Measurements from ENCODE around the gene PLA2G2A.

PLA2G2A gene, protein sequence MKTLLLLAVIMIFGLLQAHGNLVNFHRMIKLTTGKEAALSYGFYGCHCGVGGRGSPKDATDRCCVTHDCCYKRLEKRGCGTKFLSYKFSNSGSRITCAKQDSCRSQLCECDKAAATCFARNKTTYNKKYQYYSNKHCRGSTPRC

DNA sequence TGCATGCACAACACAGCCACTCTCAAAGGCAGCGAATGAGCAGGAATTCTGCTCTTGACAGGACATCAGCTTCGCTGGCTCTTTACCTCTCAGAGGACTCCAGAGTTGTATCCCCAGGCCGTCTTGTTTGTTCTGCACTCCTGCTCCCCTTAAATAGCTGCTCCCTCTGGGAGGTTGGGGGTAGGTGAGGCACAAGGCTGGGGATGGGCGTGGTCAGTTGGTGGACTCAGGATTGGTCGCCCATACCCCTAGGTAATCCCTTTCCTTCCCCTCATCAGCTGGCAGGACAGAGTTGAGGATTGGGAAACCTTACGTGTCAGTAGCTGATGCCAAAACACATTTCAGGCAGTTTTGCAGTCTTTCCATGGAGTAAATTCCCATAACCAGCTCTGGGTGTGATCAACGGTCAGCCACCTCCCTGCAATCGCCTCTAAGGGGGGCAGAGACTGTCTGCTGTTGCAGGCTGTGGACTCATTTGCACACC is at the start of gene PLA2G2A:
Gene PLA2G2A, minus strand, starts transcription at position 125 of the 484 bp plus-strand sequence. CDS start 845 bp downstream, outside the sequence.
- Histone ChIP-seq H3K9me3 (replicated peaks; ENCODE audit: insufficient read depth, low read length) (no peaks in the 10 kb centered on the region), H3K79me2 (ENCODE audit: low read length) (no peaks in the 10 kb centered on the region), H3K27me3 (replicated peaks; ENCODE audit: insufficient read depth, low read length) (peaks cover 69% of the 10 kb centered on the region), H3F3A (ENCODE audit: insufficient read depth, low read length) (no peaks in the 10 kb centered on the region), H2AFZ (ENCODE audit: low read length) (no peak within 1 kb of the TSS), H3K4me3 (ENCODE audit: low read length) (no peak within 1 kb of the TSS), H3K4me1 (ENCODE audit: low read length) (no peaks in the 10 kb centered on the region), H4K20me1 (ENCODE audit: insufficient read depth, low read length) (no peaks in the 10 kb centered on the region), H3K36me3 (replicated peaks; ENCODE audit: insufficient read depth, low read length) (no peaks in the 10 kb centered on the region), H3K9ac (ENCODE audit: low read length) (no peak within 1 kb of the TSS), H3K4me2 (ENCODE audit: low read depth, low read length) (no peak within 1 kb of the TSS), H3K27ac (ENCODE audit: low read length) (no peak within 1 kb of the TSS), H3K9me2 (replicated peaks; ENCODE audit: insufficient read depth, low read length) (no peaks in the 10 kb centered on the region)
- TF ChIP-seq EZH2 (optimal IDR thresholded peaks at IDR 0.05; ENCODE audit: low read depth, low read length) (no peak), EZH2phosphoT487 (IDR thresholded peaks at IDR 0.05; ENCODE audit: low read length) (no peak)
- TF ChIP-seq, protein P1, sequence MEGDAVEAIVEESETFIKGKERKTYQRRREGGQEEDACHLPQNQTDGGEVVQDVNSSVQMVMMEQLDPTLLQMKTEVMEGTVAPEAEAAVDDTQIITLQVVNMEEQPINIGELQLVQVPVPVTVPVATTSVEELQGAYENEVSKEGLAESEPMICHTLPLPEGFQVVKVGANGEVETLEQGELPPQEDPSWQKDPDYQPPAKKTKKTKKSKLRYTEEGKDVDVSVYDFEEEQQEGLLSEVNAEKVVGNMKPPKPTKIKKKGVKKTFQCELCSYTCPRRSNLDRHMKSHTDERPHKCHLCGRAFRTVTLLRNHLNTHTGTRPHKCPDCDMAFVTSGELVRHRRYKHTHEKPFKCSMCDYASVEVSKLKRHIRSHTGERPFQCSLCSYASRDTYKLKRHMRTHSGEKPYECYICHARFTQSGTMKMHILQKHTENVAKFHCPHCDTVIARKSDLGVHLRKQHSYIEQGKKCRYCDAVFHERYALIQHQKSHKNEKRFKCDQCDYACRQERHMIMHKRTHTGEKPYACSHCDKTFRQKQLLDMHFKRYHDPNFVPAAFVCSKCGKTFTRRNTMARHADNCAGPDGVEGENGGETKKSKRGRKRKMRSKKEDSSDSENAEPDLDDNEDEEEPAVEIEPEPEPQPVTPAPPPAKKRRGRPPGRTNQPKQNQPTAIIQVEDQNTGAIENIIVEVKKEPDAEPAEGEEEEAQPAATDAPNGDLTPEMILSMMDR (IDR thresholded peaks at IDR 0.05; ENCODE audit: low read length): no peak
- no peak for DNase-seq

DNA sequence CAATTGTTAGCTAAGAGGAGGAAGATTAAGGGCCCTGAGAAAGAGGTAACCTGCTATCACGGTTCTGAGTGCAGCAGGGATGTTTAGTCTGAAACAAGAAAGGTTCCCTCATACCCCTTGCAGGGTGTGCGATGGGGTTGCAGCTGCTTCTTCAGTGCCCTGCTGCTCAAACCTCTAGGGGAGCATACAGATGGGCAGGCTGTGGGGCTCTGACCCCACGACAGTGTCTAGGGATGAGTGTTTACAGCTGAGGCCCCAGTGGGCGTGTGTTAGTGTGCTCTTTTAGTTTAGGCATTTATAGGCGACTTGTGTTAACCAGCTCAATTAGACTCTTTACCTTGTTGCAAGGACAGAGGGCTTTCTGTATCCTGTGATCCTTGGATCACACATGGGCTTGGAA is 49.3 kb upstream of the PLA2G2A start:
- Histone ChIP-seq H3K4me1 (ENCODE audit: low read length) (no peaks in the 10 kb centered on the region), H2AFZ (ENCODE audit: low read length) (no peak overlapping the region), H3K79me2 (ENCODE audit: low read length) (no peaks in the 10 kb centered on the region), H3K4me2 (ENCODE audit: low read depth, low read length) (no peak overlapping the region), H3K9me2 (replicated peaks; ENCODE audit: insufficient read depth, low read length) (no peaks in the 10 kb centered on the region), H3F3A (ENCODE audit: insufficient read depth, low read length) (no peaks in the 10 kb centered on the region), H3K9ac (ENCODE audit: low read length) (no peak overlapping the region), H3K27ac (ENCODE audit: low read length) (no peak overlapping the region), H3K27me3 (replicated peaks; ENCODE audit: insufficient read depth, low read length) (peaks cover 16% of the 10 kb centered on the region), H3K9me3 (replicated peaks; ENCODE audit: insufficient read depth, low read length) (no peaks in the 10 kb centered on the region), H4K20me1 (ENCODE audit: insufficient read depth, low read length) (no peaks in the 10 kb centered on the region), H3K4me3 (ENCODE audit: low read length) (no peak overlapping the region), H3K36me3 (replicated peaks; ENCODE audit: insufficient read depth, low read length) (no peaks in the 10 kb centered on the region)
- no peak for TF ChIP-seq EZH2phosphoT487 (IDR thresholded peaks at IDR 0.05; ENCODE audit: low read length)
- TF ChIP-seq, protein P1 (IDR thresholded peaks at IDR 0.05; ENCODE audit: low read length): no peak
- no peak for TF ChIP-seq EZH2 (optimal IDR thresholded peaks at IDR 0.05; ENCODE audit: low read depth, low read length)
- DNase-seq: no peak

DNA sequence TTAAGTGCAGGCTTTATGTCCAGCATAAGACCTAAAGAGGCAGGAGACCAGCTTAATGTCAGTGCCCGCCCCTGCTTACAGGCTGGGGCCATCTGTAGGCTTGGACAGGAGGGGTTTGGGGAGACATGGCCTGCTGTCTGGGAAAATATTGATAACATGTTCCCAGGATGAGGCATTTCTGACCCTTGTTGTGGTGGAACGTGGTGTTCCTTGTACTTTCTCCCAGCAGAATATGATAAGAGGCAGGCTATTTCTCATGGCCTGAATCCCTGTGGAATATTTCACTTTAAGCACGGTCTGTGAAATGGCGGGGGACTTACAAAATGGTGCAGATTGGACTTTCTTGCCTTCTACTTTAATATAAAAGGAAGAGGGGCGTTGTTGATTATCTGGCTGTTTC is 48.7 kb upstream of the PLA2G2A start:
- peaks cover 16% of the 10 kb centered on the region for H3K27me3 ChIP-seq (replicated peaks; ENCODE audit: insufficient read depth, low read length)
- TF ChIP-seq EZH2 (optimal IDR thresholded peaks at IDR 0.05; ENCODE audit: low read depth, low read length): no peak
- no peak for TF ChIP-seq EZH2phosphoT487 (IDR thresholded peaks at IDR 0.05; ENCODE audit: low read length)
- TF ChIP-seq, protein P1 (IDR thresholded peaks at IDR 0.05; ENCODE audit: low read length): no peak
- no peaks in the 10 kb centered on the region for H3K79me2 ChIP-seq (ENCODE audit: low read length)
- DNase-seq: no peak
- no peak overlapping the region for H3K9ac ChIP-seq (ENCODE audit: low read length)
- no peaks in the 10 kb centered on the region for H4K20me1 ChIP-seq (ENCODE audit: insufficient read depth, low read length)
- no peaks in the 10 kb centered on the region for H3K4me1 ChIP-seq (ENCODE audit: low read length)
- H3K36me3 ChIP-seq (replicated peaks; ENCODE audit: insufficient read depth, low read length): no peaks in the 10 kb centered on the region
- H3K4me2 ChIP-seq (ENCODE audit: low read depth, low read length): no peak overlapping the region
- no peak overlapping the region for H2AFZ ChIP-seq (ENCODE audit: low read length)
- no peaks in the 10 kb centered on the region for H3K9me3 ChIP-seq (replicated peaks; ENCODE audit: insufficient read depth, low read length)
- no peaks in the 10 kb centered on the region for H3K9me2 ChIP-seq (replicated peaks; ENCODE audit: insufficient read depth, low read length)
- H3K4me3 ChIP-seq (ENCODE audit: low read length): no peak overlapping the region
- no peaks in the 10 kb centered on the region for H3F3A ChIP-seq (ENCODE audit: insufficient read depth, low read length)
- H3K27ac ChIP-seq (ENCODE audit: low read length): no peak overlapping the region
